ENCODE data around the gene KCNK16. TPM values are rescaled to one million over a fixed set of nuclear protein-coding genes. Genes with fewer than 3 reads are reported as not detected.

KCNK16 gene
- total RNA-seq, 2 donors from 2014 or later, result 2.9 TPM; not detected in 1

GRCh38 chr6:39314273-39314795, 8.2 kb downstream of the KCNK16 start, which contains the start of gene KCNK17:
Gene KCNK17, minus strand, starts transcription at chr6:39314419. Its CDS starts 99 bp downstream, at chr6:39314320.
- ATAC-seq, result no peak
- intact Hi-C loops (cut with DNase I), result loop anchor here (10.0 kb wide), 1 partner anchor 440 kb away; no protein-coding TSS in a partner anchor

DNA sequence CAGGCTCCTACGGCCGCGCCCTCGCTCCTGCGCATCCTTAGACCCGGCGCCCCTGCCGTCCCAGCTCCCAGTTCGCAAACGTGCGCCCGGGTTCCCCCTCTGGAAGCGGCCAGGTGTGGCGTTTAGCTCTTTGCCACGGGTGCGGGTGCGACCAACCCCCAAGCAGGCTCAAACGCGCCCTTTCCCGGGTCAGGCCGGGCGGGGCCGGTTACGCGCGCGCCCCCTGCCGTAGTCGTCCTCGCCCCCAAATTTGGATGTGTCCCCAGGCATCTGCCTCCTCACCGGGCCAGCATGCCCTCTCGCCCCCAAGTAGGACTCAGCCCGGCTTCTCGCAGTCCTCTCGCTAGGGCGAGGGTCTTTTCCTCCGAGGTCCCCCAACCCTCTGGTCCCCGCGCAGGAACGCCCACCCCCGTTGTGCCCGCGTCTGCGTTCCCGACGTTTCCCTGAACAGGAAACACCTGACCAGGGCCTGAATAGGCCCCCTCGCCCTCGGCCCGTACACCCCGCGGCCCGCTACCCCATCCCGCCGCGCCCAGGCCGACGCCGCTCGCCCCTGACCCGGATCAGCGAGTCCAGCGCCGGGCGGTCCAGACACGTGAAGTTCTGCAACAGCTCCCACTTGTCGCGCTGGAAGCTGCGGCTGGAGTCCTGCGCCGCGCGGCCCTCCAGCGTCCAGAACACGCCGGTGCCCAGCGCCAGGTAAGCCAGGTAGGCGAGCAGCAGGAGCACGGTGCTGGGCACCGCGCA, 8.8 kb downstream of the KCNK16 start:
- Histone ChIP-seq H3K9me3 (no peaks in the 10 kb centered on the region), H3K4me3 (no peak overlapping the region), H3K4me1 (peaks cover 18% of the 10 kb centered on the region), H3K27me3 (peaks cover 0 to 4% of the 10 kb centered on the region in 2 donors), H3K27ac (no peak overlapping the region), H3K36me3 (replicated peaks in 1 of 2; ENCODE audit: insufficient read depth in 1 of 2, low read depth in 2 of 2) (no peaks in the 10 kb centered on the region)
- no peak for TF ChIP-seq CTCF (IDR thresholded peaks at IDR 0.05)
- TF ChIP-seq POLR2A (IDR thresholded peaks at IDR 0.05), result no peak
- intact Hi-C loops (cut with DNase I), result loop anchor here (10.0 kb wide), 1 partner anchor 439 kb away; no protein-coding TSS in a partner anchor
- DNase-seq (peak in 2 of 4 donors; percentile 44 to 46), ATAC-seq (peak; percentile 25)
- WGBS, 2 donors, result 0 to 3% methylated on average over 3 to 58 of the region's 80 CpGs

More at GRCh38 chr6:39314273-39314795, 8.2 kb downstream of the KCNK16 start, which contains the start of gene KCNK17:
- WGBS, 2 donors, result 35 to 50% methylated on average over 11 to 27 of the region's 28 CpGs
- no peaks in the 10 kb centered on the region for H3K36me3 ChIP-seq (replicated peaks in 1 of 2; ENCODE audit: insufficient read depth in 1 of 2, low read depth in 2 of 2)
- H3K27me3 ChIP-seq, result peaks cover 0 to 4% of the 10 kb centered on the region in 2 donors
- peaks cover 18% of the 10 kb centered on the region for H3K4me1 ChIP-seq
- H3K9me3 ChIP-seq, result no peaks in the 10 kb centered on the region
- no peak for DNase-seq
- H3K4me3 ChIP-seq, result no peak within 1 kb of the TSS
- TF ChIP-seq CTCF (IDR thresholded peaks at IDR 0.05) (no peak), POLR2A (IDR thresholded peaks at IDR 0.05) (no peak)
- no peak within 1 kb of the TSS for H3K27ac ChIP-seq

DNA sequence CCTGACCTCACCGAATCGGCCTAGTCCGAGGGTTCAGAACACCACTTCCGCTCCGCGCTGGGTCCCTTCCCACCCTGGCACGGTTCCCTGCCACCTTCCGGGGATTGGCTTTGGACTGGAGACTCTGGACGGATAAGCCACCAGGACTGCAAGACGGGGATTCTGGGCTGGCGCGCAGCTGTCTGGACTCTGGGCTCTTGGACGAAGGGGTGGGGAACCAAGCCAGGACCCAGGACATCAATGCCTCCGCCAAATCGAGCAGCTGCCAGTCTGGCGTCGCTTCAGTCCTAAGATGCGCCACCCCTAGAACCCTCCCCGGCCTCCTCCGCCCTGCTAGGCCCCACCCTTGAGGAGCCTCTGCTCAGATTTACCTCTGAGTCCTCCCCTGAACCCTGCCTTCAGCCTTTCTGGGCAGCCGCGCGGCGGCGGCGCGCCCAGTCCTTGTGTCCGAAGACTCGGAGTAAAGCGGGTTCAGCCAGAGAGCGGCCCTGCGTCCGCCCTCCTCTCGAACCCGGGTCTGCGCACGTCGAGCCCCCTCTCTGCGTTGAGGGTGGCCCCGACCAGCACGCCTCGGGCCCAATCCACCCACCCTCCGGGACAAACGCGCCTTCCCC, 9.5 kb downstream of the KCNK16 start:
- Histone ChIP-seq H3K27me3 (peaks cover 0 to 4% of the 10 kb centered on the region in 2 donors), H3K4me1 (peaks cover 18% of the 10 kb centered on the region), H3K4me3 (no peak overlapping the region), H3K36me3 (replicated peaks in 1 of 2; ENCODE audit: insufficient read depth in 1 of 2, low read depth in 2 of 2) (no peaks in the 10 kb centered on the region), H3K27ac (no peak overlapping the region), H3K9me3 (no peaks in the 10 kb centered on the region)
- ATAC-seq (no peak), DNase-seq (peak in 2 of 4 donors; percentile 44 to 64)
- no peak for TF ChIP-seq POLR2A (IDR thresholded peaks at IDR 0.05)
- TF ChIP-seq CTCF (IDR thresholded peaks at IDR 0.05), result no peak
- intact Hi-C loops (cut with DNase I), result loop anchor here (10.0 kb wide), 1 partner anchor 438 kb away; no protein-coding TSS in a partner anchor
- WGBS, 2 donors, result 23 to 40% methylated on average over 3 to 45 of the region's 45 CpGs

DNA sequence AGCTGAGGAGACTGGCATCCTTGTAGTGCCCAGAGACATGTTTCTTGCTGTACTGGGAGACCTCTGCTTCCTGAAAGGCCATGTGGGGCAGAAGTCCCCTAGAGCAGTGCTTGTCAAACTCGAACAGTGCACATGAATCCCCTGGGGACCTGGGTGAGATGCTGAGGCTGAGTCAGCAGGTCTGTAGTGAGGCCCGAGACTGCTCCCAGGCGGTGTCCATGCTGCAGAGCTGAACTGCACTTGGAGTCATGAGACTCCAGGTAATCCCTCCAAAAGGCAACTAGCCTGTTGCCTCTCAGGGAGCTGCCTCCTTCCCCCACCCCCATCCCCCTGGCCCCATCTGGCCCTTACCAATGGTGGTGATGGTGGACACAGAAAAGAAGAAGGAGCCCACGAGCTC, 12.0 kb downstream of the KCNK16 start:
- WGBS, 2 donors, result 55 to 90% methylated on average over 2 to 4 of the region's 4 CpGs
- DNase-seq, result no peak

More for the DNA sequence above, 12.0 kb downstream of the KCNK16 start:
- intact Hi-C loops (cut with DNase I), result loop anchor here (10.0 kb wide), 1 partner anchor 436 kb away; no protein-coding TSS in a partner anchor
- H3K27me3 ChIP-seq, result peaks cover 0 to 4% of the 10 kb centered on the region in 2 donors
- no peak for ATAC-seq
- peaks cover 18% of the 10 kb centered on the region for H3K4me1 ChIP-seq
- H3K9me3 ChIP-seq, result no peaks in the 10 kb centered on the region
- no peaks in the 10 kb centered on the region for H3K36me3 ChIP-seq (replicated peaks in 1 of 2; ENCODE audit: insufficient read depth in 1 of 2, low read depth in 2 of 2)
- H3K4me3 ChIP-seq, result no peak overlapping the region
- no peak overlapping the region for H3K27ac ChIP-seq
- TF ChIP-seq POLR2A (IDR thresholded peaks at IDR 0.05), result no peak
- TF ChIP-seq CTCF (IDR thresholded peaks at IDR 0.05), result no peak

Measured in body of pancreas (tissue), 4 donors.